Sciatic nerve (tissue), 2 donors: ENCODE results near the gene CTSF. TPM values are rescaled to one million over a fixed set of nuclear protein-coding genes. Genes with fewer than 3 reads are reported as not detected.
A peak's percentile ranks its signal among the peaks of the same experiment; 100 is the strongest.
"Not testable (repeated sequence)": the region's sequence is repeated elsewhere in the genome, so short reads cannot be mapped to it uniquely, and the experiment has no call there.

ENCODE experiments used
- ATAC-seq: fragments of 200-7000 bp; cut with Tn5 transposase; one replicate; pipeline ENCODE4 v1.9.1; 2020; ENCODE audit warnings: mild to moderate bottlenecking, moderate library complexity
- DNase-seq: peaks from one replicate; pipeline ENCODE4 v3.0.0-alpha.2; 2020; ENCODE audit warnings: low spot score
- intact Hi-C: fragments of 100-400 bp; cut with DNase I; formaldehyde crosslinking; loops from one replicate; pipeline ENCODE4 v1.14.2; 2022
- total RNA-seq: library from RNA; stranded (reverse); fragmentation: NEBNext Ultra II Directional; extraction: Animal tissue kit (Norgen Biotek cat#: 25700); gene quantifications from one replicate; pipeline ENCODE4 v1.2.1, GENCODE V29; 2021
- donor health status: DM: no; HTN: no; CAD: no.
- donor health status: DM: no; HTN: no; CAD: no.

Gene CTSF
- 122 TPM for total RNA-seq

- intact Hi-C loops, result no loop called here
- peak; percentile 98 for ATAC-seq
- peak; percentile 94 for DNase-seq
Observed at GRCh38 chr11:66568124-66568916, at the start of gene CTSF. Gene CTSF, minus strand, starts transcription at chr11:66568606. Its CDS starts 120 bp downstream, at chr11:66568486.

GRCh38 chr11:66617155-66617834 is 48.9 kb upstream of the CTSF start:
- DNase-seq, result no peak
- intact Hi-C loops, result no loop called here
- ATAC-seq, result peak; percentile 41

GRCh38 chr11:66616379-66617154 is 48.2 kb upstream of the CTSF start, which contains the start of gene RBM14:
Gene RBM14, plus strand, starts transcription at chr11:66616630. Its CDS starts 91 bp downstream, at chr11:66616721.
- intact Hi-C loops, result no loop called here
- DNase-seq, result peak; percentile 99
- peak; percentile 98 for ATAC-seq

- ATAC-seq (no peak), DNase-seq (no peak)
- intact Hi-C loops, result no loop called here
Observed at GRCh38 chr11:66614073-66614472, 45.7 kb upstream of the CTSF start.

GRCh38 chr11:66612458-66612857 is 44.1 kb upstream of the CTSF start:
- DNase-seq, result no peak
- intact Hi-C loops, result no loop called here
- no peak for ATAC-seq

- intact Hi-C loops, result no loop called here
- DNase-seq (no peak), ATAC-seq (no peak)
Observed at GRCh38 chr11:66609721-66610617, 41.6 kb upstream of the CTSF start.

- intact Hi-C loops, result no loop called here
- peak; percentile 95 for ATAC-seq
- peak; percentile 84 for DNase-seq
Observed at GRCh38 chr11:66607126-66607834, 38.9 kb upstream of the CTSF start.

GRCh38 chr11:66606608-66607007 is 38.2 kb upstream of the CTSF start:
- intact Hi-C loops, DNase-seq, ATAC-seq: not testable (repeated sequence)

- intact Hi-C loops, result no loop called here
- no peak for DNase-seq
- ATAC-seq, result no peak
Observed at GRCh38 chr11:66604155-66604554, 35.7 kb upstream of the CTSF start.

GRCh38 chr11:66603072-66603471 is 34.7 kb upstream of the CTSF start:
- no peak for ATAC-seq
- DNase-seq, result no peak
- intact Hi-C loops, result no loop called here

GRCh38 chr11:66600631-66601233 is 32.3 kb upstream of the CTSF start:
- DNase-seq, result no peak
- intact Hi-C loops, result no loop called here

GRCh38 chr11:66600219-66600618 is 31.8 kb upstream of the CTSF start:
- intact Hi-C loops, result no loop called here
- DNase-seq, result no peak
- ATAC-seq, result no peak

More at GRCh38 chr11:66600631-66601233, 32.3 kb upstream of the CTSF start:
- ATAC-seq, result peak; percentile 63

- no peak for DNase-seq
- intact Hi-C loops, result no loop called here
- ATAC-seq, result no peak
Observed at GRCh38 chr11:66598993-66599392, 30.6 kb upstream of the CTSF start.

- intact Hi-C loops, result no loop called here
- peak; percentile 19 for ATAC-seq
- DNase-seq, result no peak
Observed at GRCh38 chr11:66595245-66595904, 27.0 kb upstream of the CTSF start.

- no peak for DNase-seq
- ATAC-seq, result no peak
- intact Hi-C loops, result no loop called here
Observed at GRCh38 chr11:66593650-66594049, 25.2 kb upstream of the CTSF start.

GRCh38 chr11:66593303-66593635 is 24.9 kb upstream of the CTSF start:
- intact Hi-C loops, result no loop called here
- ATAC-seq (no peak), DNase-seq (no peak)
